Peyer's patch (tissue), 4 donors: Measurements from ENCODE around the gene ATXN1L. TPM values are rescaled to one million over a fixed set of nuclear protein-coding genes. Genes with fewer than 3 reads are reported as not detected.

Source experiments
- DNase-seq, 3 donors: peaks; one replicate each; pipeline ENCODE4 v3.0.0-alpha.2; 2017 to 2019
- H3K27ac ChIP-seq, 4 donors: fragments of 200-600 bp; sonication (generic); one replicate each; pipeline ENCODE4 v1.5.1; 2016 to 2019
- H3K27me3 ChIP-seq, 2 donors: fragments of 200-600 bp; sonication (generic); one replicate each; pipeline ENCODE4 v1.5.1; 2019
- H3K36me3 ChIP-seq, 3 donors: fragments of 200-600 bp; sonication (generic); one replicate each; pipeline ENCODE4 v1.5.1; 2016 to 2019
- H3K4me1 ChIP-seq, 4 donors: fragments of 200-600 bp; sonication (generic); one replicate each; pipeline ENCODE4 v1.5.1; 2016 to 2019
- H3K4me3 ChIP-seq, 4 donors: fragments of 200-600 bp; sonication (generic); 1 replicate in 3 of 4; 2 replicates in 1 of 4; pipeline ENCODE4 v1.5.1; 2016 to 2019; ENCODE audit warnings: mild to moderate bottlenecking in 1 of 4
- H3K9me3 ChIP-seq, 4 donors: fragments of 200-600 bp; sonication (generic); one replicate each; pipeline ENCODE4 v1.5.1; 2016 to 2019; ENCODE audit warnings: mild to moderate bottlenecking in 1 of 4
- CTCF ChIP-seq, 6 experiments: fragments of 450-650 bp in 4 of 6; fragments of 200-600 bp in 2 of 6; sonication (generic) in 1 of 6; IDR thresholded peaks; one replicate each; pipeline ENCODE4 v1.5.1; 2017 to 2019; ENCODE audit warnings: antibody characterized with exemption in 6 of 6, mild to moderate bottlenecking in 3 of 6, moderate library complexity in 1 of 6
- POLR2A ChIP-seq, 2 donors: fragments of 450-650 bp; IDR thresholded peaks; one replicate each; pipeline ENCODE4 v1.5.1; 2017; ENCODE audit warnings: antibody characterized with exemption in 2 of 2, mild to moderate bottlenecking in 2 of 2, moderate library complexity in 2 of 2
- total RNA-seq, 4 donors: library from RNA; depleted of rRNA; stranded (reverse); fragments of >200 nt; gene quantifications; one replicate each; pipeline ENCODE4 v1.1.0, GENCODE V29; 2016

The ATXN1L gene
- total RNA-seq, 4 donors from 2014 or later: 14.0 to 40.2 (median 22.5) TPM

GRCh38 chr16:71848622-71849021 lies 2.8 kb downstream of the ATXN1L start:
- Histone ChIP-seq H3K27me3 (no peaks in the 10 kb centered on the region), H3K4me1 (peaks cover 0 to 13% (median 6%) of the 10 kb centered on the region in 4 donors), H3K36me3 (peaks cover 0 to 55% (median 0%) of the 10 kb centered on the region in 3 donors), H3K9me3 (no peaks in the 10 kb centered on the region), H3K27ac (no peak overlapping the region), H3K4me3 (no peak overlapping the region)
- TF ChIP-seq CTCF (IDR thresholded peaks at IDR 0.05) (no peak), POLR2A (IDR thresholded peaks at IDR 0.05) (no peak)
- DNase-seq: no peak

DNA sequence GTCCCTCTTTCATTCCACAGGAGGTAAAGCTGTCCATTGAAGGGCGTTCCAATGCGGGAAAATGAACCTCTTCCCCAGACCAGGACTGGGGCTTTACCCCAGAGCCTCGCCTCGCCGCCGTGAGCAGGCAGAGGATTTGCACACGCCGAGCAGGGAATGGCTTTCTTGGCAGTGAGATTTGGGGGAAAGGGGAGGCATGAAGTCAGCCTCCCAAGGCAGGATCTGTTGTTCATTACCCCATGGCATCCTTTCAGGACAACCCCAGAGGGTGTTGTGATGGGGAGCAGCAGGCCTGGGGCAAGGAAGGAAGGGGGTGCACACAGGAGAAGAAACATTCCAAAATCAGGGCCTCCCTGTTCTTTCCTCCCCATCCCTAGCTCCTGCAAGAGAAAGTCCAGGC lies 6.0 kb downstream of the ATXN1L start:
- H3K27ac ChIP-seq: peak overlapping the region in 1 of 4 donors; percentile 62

GRCh38 chr16:71852158-71852557 lies 6.4 kb downstream of the ATXN1L start:
- Histone ChIP-seq H3K9me3 (no peaks in the 10 kb centered on the region), H3K4me3 (no peak overlapping the region), H3K4me1 (peaks cover 0 to 6% (median 2%) of the 10 kb centered on the region in 4 donors), H3K27me3 (no peaks in the 10 kb centered on the region), H3K36me3 (peaks cover 0 to 63% (median 0%) of the 10 kb centered on the region in 3 donors), H3K27ac (peak overlapping the region in 1 of 4 donors; percentile 62)
- TF ChIP-seq POLR2A (IDR thresholded peaks at IDR 0.05) (no peak), CTCF (IDR thresholded peaks at IDR 0.05) (no peak)
- DNase-seq: no peak

More for the DNA sequence above, 6.0 kb downstream of the ATXN1L start:
- no peak for TF ChIP-seq POLR2A (IDR thresholded peaks at IDR 0.05)
- no peak for TF ChIP-seq CTCF (IDR thresholded peaks at IDR 0.05)
- Histone ChIP-seq H3K27me3 (no peaks in the 10 kb centered on the region), H3K4me3 (no peak overlapping the region), H3K36me3 (peaks cover 0 to 63% (median 0%) of the 10 kb centered on the region in 3 donors), H3K4me1 (peaks cover 0 to 10% (median 4%) of the 10 kb centered on the region in 4 donors), H3K9me3 (no peaks in the 10 kb centered on the region)
- DNase-seq: no peak

DNA sequence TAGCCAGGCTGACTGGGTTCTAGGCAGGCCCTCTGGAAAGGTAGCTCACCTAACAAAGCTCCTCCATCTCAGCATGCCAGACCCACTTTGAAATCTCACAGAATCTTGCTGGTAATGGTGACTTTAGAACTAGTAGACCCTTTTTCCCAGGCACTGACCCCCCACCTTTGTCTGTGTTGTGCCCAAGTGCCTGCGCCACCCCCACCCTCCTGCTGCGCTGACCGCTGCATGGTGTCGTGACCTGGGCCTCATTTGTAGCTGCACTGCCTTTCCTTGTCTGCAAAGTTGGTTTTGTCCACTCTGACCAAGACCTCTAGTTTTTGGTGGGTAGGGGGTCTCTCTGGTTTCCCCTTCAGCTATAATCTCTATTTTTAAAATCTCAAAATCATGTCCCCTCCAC lies 6.8 kb downstream of the ATXN1L start:
- DNase-seq: no peak
- peaks cover 0 to 63% (median 0%) of the 10 kb centered on the region in 3 donors for H3K36me3 ChIP-seq
- no peak overlapping the region for H3K4me3 ChIP-seq
- no peaks in the 10 kb centered on the region for H3K9me3 ChIP-seq
- H3K27ac ChIP-seq: peak overlapping the region in 1 of 4 donors; percentile 62
- H3K4me1 ChIP-seq: peaks cover 0 to 2% (median 1%) of the 10 kb centered on the region in 4 donors
- no peaks in the 10 kb centered on the region for H3K27me3 ChIP-seq
- TF ChIP-seq CTCF (IDR thresholded peaks at IDR 0.05): no peak
- TF ChIP-seq POLR2A (IDR thresholded peaks at IDR 0.05): no peak

- Histone ChIP-seq H3K4me3 (no peak overlapping the region), H3K9me3 (no peaks in the 10 kb centered on the region), H3K36me3 (peaks cover 0 to 57% (median 0%) of the 10 kb centered on the region in 3 donors), H3K27me3 (no peaks in the 10 kb centered on the region), H3K27ac (peak overlapping the region in 2 of 4 donors; percentile 25 to 62), H3K4me1 (peaks cover 0 to 2% (median 0%) of the 10 kb centered on the region in 4 donors)
- DNase-seq: peak in 2 of 3 donors; percentile 67 to 72
- TF ChIP-seq CTCF (IDR thresholded peaks at IDR 0.05): no peak
- TF ChIP-seq POLR2A (IDR thresholded peaks at IDR 0.05): no peak
Observed at GRCh38 chr16:71853413-71853812, 7.6 kb downstream of the ATXN1L start.
